Panc1 (cell line): ENCODE measurements around the gene SH3BP1. TPM values are rescaled to one million over a fixed set of nuclear protein-coding genes. Genes with fewer than 3 reads are reported as not detected.

Experiments used
- ATAC-seq: fragments of 200-7000 bp; cut with Tn5 transposase; 2 replicates; pipeline ENCODE4 v1.9.1; 2020; ENCODE audit warnings: mild to moderate bottlenecking, moderate library complexity
- BruUV-seq: library from RNA; stranded (reverse); fragments of 400-500 nt; replicated peaks from 2 replicates; lab custom pipeline; 2021; lab: Mats Ljungman, UMichigan
- CTCF ChIA-PET: fragments of 300-600 bp; sonication (Branson Sonifier 250); formaldehyde crosslinking; loops from one replicate; lab custom pipeline; 2022; ENCODE audit warnings: antibody characterized with exemption; lab: Charles Lee
- POLR2A ChIA-PET: fragments of 300-600 bp; sonication (Branson Sonifier 250); formaldehyde crosslinking; loops from one replicate; lab custom pipeline; 2022; ENCODE audit warnings: antibody characterized with exemption; lab: Charles Lee
- DNase-seq: peaks from one replicate; pipeline ENCODE4 v3.0.0-alpha.2; 2010; ENCODE audit warnings: low read depth, low spot score
- H3K27ac ChIP-seq: 2 replicates; pipeline ENCODE4 v1.5.1; 2011; ENCODE audit warnings: mild to moderate bottlenecking, low read length, inconsistent platforms
- H3K27me3 ChIP-seq: fragments of 200-500 bp; sonication (Bioruptor generic); 2 replicates; pipeline ENCODE4 v1.6.0; 2014; ENCODE audit warnings: low read length, inconsistent platforms; ENCODE audit not compliant: control insufficient read depth, insufficient read depth
- H3K36me3 ChIP-seq: fragments of 200-500 bp; sonication (Bioruptor generic); 2 replicates; pipeline ENCODE4 v1.5.1; 2014; ENCODE audit warnings: inconsistent platforms, mild to moderate bottlenecking, low read length, moderate library complexity; ENCODE audit not compliant: control insufficient read depth, insufficient read depth
- H3K4me1 ChIP-seq: 2 replicates; pipeline ENCODE4 v1.5.1; 2011; ENCODE audit warnings: inconsistent platforms, mild to moderate bottlenecking, low read length, moderate library complexity; ENCODE audit not compliant: control insufficient read depth, insufficient read depth
- H3K4me3 ChIP-seq, 2 experiments: 2 replicates each; pipeline ENCODE4 v1.5.1; 2011 to 2012; ENCODE audit warnings: low read depth in 2 of 2, low read length in 2 of 2, mild to moderate bottlenecking in 2 of 2, inconsistent platforms in 1 of 2, moderate library complexity in 1 of 2
- H3K9me3 ChIP-seq: fragments of 200-500 bp; sonication (Bioruptor generic); 2 replicates; pipeline ENCODE4 v1.5.1; 2014; ENCODE audit warnings: low read depth, mild to moderate bottlenecking, inconsistent platforms, low read length, moderate library complexity; ENCODE audit not compliant: control insufficient read depth, insufficient read depth
- POLR2AphosphoS5 ChIP-seq: IDR thresholded peaks from 2 replicates; pipeline ENCODE4 v1.6.1; 2012; ENCODE audit warnings: mild to moderate bottlenecking, low read depth, low read length, moderate library complexity
- SIN3A ChIP-seq: IDR thresholded peaks from 2 replicates; pipeline ENCODE4 v1.6.1; 2012; ENCODE audit warnings: low read depth, mild to moderate bottlenecking, low read length, moderate library complexity, borderline replicate concordance; ENCODE audit not compliant: insufficient read depth
- TCF7L2 ChIP-seq: IDR thresholded peaks from 2 replicates; pipeline ENCODE4 v1.6.1; 2011; ENCODE audit warnings: mild to moderate bottlenecking, low read depth, low read length, inconsistent platforms
- in situ Hi-C: cut with HindIII; loops from 2 replicates; pipeline ENCODE4 v1.10.0; 2016; ENCODE audit warnings: low sequenced_read_pairs, low pct_unique_long_range_greater_than_20kb
- intact Hi-C: fragments of 100-400 bp; cut with micrococcal nuclease; formaldehyde crosslinking; loops from one replicate; pipeline ENCODE4 v1.10.0; 2022; ENCODE audit not compliant: unreplicated experiment
- total RNA-seq: library from RNA; stranded (reverse); gene quantifications from one replicate; pipeline ENCODE4 v1.2.1, GENCODE V29; 2021; ENCODE audit not compliant: unreplicated experiment
- TF ChIP-seq, protein P1 (sequence below): fragments of 450-650 bp; IDR thresholded peaks from 2 replicates; pipeline ENCODE4 v1.5.1; 2017; ENCODE audit warnings: mild to moderate bottlenecking
- TF ChIP-seq, protein P2 (sequence below), 2 experiments: IDR thresholded peaks; 2 replicates each; pipeline ENCODE4 v1.6.1; 2011 to 2012; ENCODE audit warnings: low read depth in 2 of 2, control low read depth in 1 of 2, low read length in 1 of 2, mild to moderate bottlenecking in 1 of 2, moderate library complexity in 1 of 2; ENCODE audit not compliant: insufficient read depth in 1 of 2

The SH3BP1 gene
- total RNA-seq, 1 experiment from 2014 or later = 6.8 TPM

- POLR2A ChIA-PET = no interaction called here
- in situ Hi-C loops = no loop called here
- no peaks in the 10 kb centered on the region for H3K36me3 ChIP-seq
- H3K4me3 ChIP-seq = peak overlapping the region in 1 of 2 experiments; percentile 21; a peak in 1 of 4 replicates
- intact Hi-C loops = no loop called here
- TF ChIP-seq SIN3A = no peak
- TF ChIP-seq, protein P1, sequence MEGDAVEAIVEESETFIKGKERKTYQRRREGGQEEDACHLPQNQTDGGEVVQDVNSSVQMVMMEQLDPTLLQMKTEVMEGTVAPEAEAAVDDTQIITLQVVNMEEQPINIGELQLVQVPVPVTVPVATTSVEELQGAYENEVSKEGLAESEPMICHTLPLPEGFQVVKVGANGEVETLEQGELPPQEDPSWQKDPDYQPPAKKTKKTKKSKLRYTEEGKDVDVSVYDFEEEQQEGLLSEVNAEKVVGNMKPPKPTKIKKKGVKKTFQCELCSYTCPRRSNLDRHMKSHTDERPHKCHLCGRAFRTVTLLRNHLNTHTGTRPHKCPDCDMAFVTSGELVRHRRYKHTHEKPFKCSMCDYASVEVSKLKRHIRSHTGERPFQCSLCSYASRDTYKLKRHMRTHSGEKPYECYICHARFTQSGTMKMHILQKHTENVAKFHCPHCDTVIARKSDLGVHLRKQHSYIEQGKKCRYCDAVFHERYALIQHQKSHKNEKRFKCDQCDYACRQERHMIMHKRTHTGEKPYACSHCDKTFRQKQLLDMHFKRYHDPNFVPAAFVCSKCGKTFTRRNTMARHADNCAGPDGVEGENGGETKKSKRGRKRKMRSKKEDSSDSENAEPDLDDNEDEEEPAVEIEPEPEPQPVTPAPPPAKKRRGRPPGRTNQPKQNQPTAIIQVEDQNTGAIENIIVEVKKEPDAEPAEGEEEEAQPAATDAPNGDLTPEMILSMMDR = no peak
- TF ChIP-seq, protein P2, sequence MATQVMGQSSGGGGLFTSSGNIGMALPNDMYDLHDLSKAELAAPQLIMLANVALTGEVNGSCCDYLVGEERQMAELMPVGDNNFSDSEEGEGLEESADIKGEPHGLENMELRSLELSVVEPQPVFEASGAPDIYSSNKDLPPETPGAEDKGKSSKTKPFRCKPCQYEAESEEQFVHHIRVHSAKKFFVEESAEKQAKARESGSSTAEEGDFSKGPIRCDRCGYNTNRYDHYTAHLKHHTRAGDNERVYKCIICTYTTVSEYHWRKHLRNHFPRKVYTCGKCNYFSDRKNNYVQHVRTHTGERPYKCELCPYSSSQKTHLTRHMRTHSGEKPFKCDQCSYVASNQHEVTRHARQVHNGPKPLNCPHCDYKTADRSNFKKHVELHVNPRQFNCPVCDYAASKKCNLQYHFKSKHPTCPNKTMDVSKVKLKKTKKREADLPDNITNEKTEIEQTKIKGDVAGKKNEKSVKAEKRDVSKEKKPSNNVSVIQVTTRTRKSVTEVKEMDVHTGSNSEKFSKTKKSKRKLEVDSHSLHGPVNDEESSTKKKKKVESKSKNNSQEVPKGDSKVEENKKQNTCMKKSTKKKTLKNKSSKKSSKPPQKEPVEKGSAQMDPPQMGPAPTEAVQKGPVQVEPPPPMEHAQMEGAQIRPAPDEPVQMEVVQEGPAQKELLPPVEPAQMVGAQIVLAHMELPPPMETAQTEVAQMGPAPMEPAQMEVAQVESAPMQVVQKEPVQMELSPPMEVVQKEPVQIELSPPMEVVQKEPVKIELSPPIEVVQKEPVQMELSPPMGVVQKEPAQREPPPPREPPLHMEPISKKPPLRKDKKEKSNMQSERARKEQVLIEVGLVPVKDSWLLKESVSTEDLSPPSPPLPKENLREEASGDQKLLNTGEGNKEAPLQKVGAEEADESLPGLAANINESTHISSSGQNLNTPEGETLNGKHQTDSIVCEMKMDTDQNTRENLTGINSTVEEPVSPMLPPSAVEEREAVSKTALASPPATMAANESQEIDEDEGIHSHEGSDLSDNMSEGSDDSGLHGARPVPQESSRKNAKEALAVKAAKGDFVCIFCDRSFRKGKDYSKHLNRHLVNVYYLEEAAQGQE (IDR thresholded peaks at IDR 0.05; ENCODE audit: insufficient read depth in 1 of 2, low read depth in 2 of 2, low read length in 1 of 2) = no peak
- no peak for TF ChIP-seq TCF7L2
- no peak for TF ChIP-seq POLR2AphosphoS5
- no peaks in the 10 kb centered on the region for H3K4me1 ChIP-seq
- no peak overlapping the region for H3K27ac ChIP-seq
- no peaks in the 10 kb centered on the region for H3K9me3 ChIP-seq
- ATAC-seq (no peak), DNase-seq (no peak)
- no peaks in the 10 kb centered on the region for H3K27me3 ChIP-seq
- CTCF ChIA-PET = no interaction called here
- no TSS peak for BruUV-seq
These were observed 58.0 kb downstream of the SH3BP1 start for GRCh38 chr22:37697538-37697835.

GRCh38 chr22:37701141-37701786, 61.8 kb downstream of the SH3BP1 start:
- ChIA-PET POLR2A (no interaction called here), CTCF (no interaction called here)
- TF ChIP-seq TCF7L2 (no peak), POLR2AphosphoS5 (no peak), SIN3A (no peak)
- TF ChIP-seq, protein P2 (IDR thresholded peaks at IDR 0.05; ENCODE audit: insufficient read depth in 1 of 2, low read depth in 2 of 2, low read length in 1 of 2) = no peak
- TF ChIP-seq, protein P1 = no peak
- Histone ChIP-seq H3K4me1 (no peaks in the 10 kb centered on the region), H3K27ac (no peak overlapping the region), H3K9me3 (no peaks in the 10 kb centered on the region), H3K36me3 (no peaks in the 10 kb centered on the region), H3K27me3 (no peaks in the 10 kb centered on the region), H3K4me3 (no peak overlapping the region)
- in situ Hi-C loops = no loop called here
- DNase-seq (no peak), ATAC-seq (no peak)
- intact Hi-C loops = no loop called here
- BruUV-seq = no TSS peak
